GM23248 (cell line): ENCODE measurements around the gene KISS1R.

Source experiments
- EZH2 ChIP-seq: fragments of 200-600 bp; sonication (generic); IDR thresholded peaks from 2 replicates; pipeline ENCODE4 v1.6.1; 2018; ENCODE audit warnings: antibody characterized with exemption, mild to moderate bottlenecking; ENCODE audit not compliant: insufficient read depth, poor library complexity, severe bottlenecking
- EZH2phosphoT487 ChIP-seq: fragments of 200-600 bp; sonication (generic); IDR thresholded peaks from 2 replicates; pipeline ENCODE4 v1.6.1; 2018; ENCODE audit warnings: antibody characterized with exemption, moderate library complexity, mild to moderate bottlenecking, low read depth; ENCODE audit not compliant: insufficient read depth

GRCh38 chr19:944171-944567, 27.0 kb downstream of the KISS1R start:
- TF ChIP-seq EZH2phosphoT487: no peak
- TF ChIP-seq EZH2: no peak
